Muscle layer of colon (tissue), 2 donors: ENCODE data around the gene TOPAZ1.

Experiments
- H3K27ac ChIP-seq: one replicate; pipeline ENCODE4 v1.7.0; 2013; ENCODE audit warnings: low read depth, mild to moderate bottlenecking, low read length, moderate library complexity
- H3K27me3 ChIP-seq, 2 donors: one replicate each; pipeline ENCODE4 v1.7.0; 2013; ENCODE audit warnings: low read length in 2 of 2, mild to moderate bottlenecking in 2 of 2; ENCODE audit not compliant: insufficient read depth in 2 of 2, control insufficient read depth in 1 of 2
- H3K36me3 ChIP-seq: one replicate; pipeline ENCODE4 v1.7.0; 2013; ENCODE audit warnings: mild to moderate bottlenecking, low read length; ENCODE audit not compliant: insufficient read depth
- H3K4me1 ChIP-seq: one replicate; pipeline ENCODE4 v1.7.0; 2013; ENCODE audit warnings: mild to moderate bottlenecking, low read length; ENCODE audit not compliant: insufficient read depth
- H3K4me3 ChIP-seq, 2 donors: one replicate each; pipeline ENCODE4 v1.7.0; 2013; ENCODE audit warnings: low read length in 2 of 2, low read depth in 1 of 2, mild to moderate bottlenecking in 1 of 2, moderate library complexity in 1 of 2
- H3K9ac ChIP-seq: one replicate; pipeline ENCODE4 v1.7.0; 2013; ENCODE audit warnings: low read length
- H3K9me3 ChIP-seq: one replicate; pipeline ENCODE4 v1.7.0; 2013; ENCODE audit warnings: mild to moderate bottlenecking, low read length
- donor health status: abdominal sarcoma.
- donor health status: Adenocarcinoma of cecum.

The TOPAZ1 gene

GRCh38 chr3:44297255-44297654, 55.6 kb downstream of the TOPAZ1 start:
- H3K9me3 ChIP-seq = no peaks in the 10 kb centered on the region
- no peaks in the 10 kb centered on the region for H3K36me3 ChIP-seq
- no peaks in the 10 kb centered on the region for H3K4me1 ChIP-seq
- no peak overlapping the region for H3K27ac ChIP-seq
- H3K4me3 ChIP-seq = no peak overlapping the region
- H3K9ac ChIP-seq = no peak overlapping the region
- H3K27me3 ChIP-seq = no peaks in the 10 kb centered on the region

- Histone ChIP-seq H3K36me3 (no peaks in the 10 kb centered on the region), H3K9ac (no peak overlapping the region), H3K27me3 (no peaks in the 10 kb centered on the region), H3K27ac (no peak overlapping the region), H3K4me1 (no peaks in the 10 kb centered on the region), H3K9me3 (no peaks in the 10 kb centered on the region), H3K4me3 (no peak overlapping the region)
These were observed 60.1 kb downstream of the TOPAZ1 start for GRCh38 chr3:44301746-44302145.

- Histone ChIP-seq H3K27ac (no peak overlapping the region), H3K27me3 (no peaks in the 10 kb centered on the region), H3K4me1 (no peaks in the 10 kb centered on the region), H3K4me3 (no peak overlapping the region), H3K9ac (no peak overlapping the region), H3K36me3 (no peaks in the 10 kb centered on the region), H3K9me3 (no peaks in the 10 kb centered on the region)
These were observed 67.8 kb downstream of the TOPAZ1 start for GRCh38 chr3:44309500-44309899.

GRCh38 chr3:44318891-44319311, 77.2 kb downstream of the TOPAZ1 start:
- no peaks in the 10 kb centered on the region for H3K36me3 ChIP-seq
- H3K27me3 ChIP-seq = no peaks in the 10 kb centered on the region
- H3K9me3 ChIP-seq = no peaks in the 10 kb centered on the region
- H3K4me3 ChIP-seq = no peak overlapping the region
- no peak overlapping the region for H3K9ac ChIP-seq
- H3K27ac ChIP-seq = no peak overlapping the region
- H3K4me1 ChIP-seq = no peaks in the 10 kb centered on the region

GRCh38 chr3:44321335-44321734, 79.6 kb downstream of the TOPAZ1 start:
- no peak overlapping the region for H3K27ac ChIP-seq
- H3K36me3 ChIP-seq = no peaks in the 10 kb centered on the region
- no peak overlapping the region for H3K9ac ChIP-seq
- H3K4me3 ChIP-seq = no peak overlapping the region
- H3K4me1 ChIP-seq = no peaks in the 10 kb centered on the region
- no peaks in the 10 kb centered on the region for H3K27me3 ChIP-seq
- no peaks in the 10 kb centered on the region for H3K9me3 ChIP-seq

- Histone ChIP-seq H3K9ac (no peak overlapping the region), H3K27ac (no peak overlapping the region), H3K27me3 (no peaks in the 10 kb centered on the region), H3K4me3 (no peak overlapping the region), H3K9me3 (no peaks in the 10 kb centered on the region), H3K4me1 (no peaks in the 10 kb centered on the region), H3K36me3 (no peaks in the 10 kb centered on the region)
These were observed 81.8 kb downstream of the TOPAZ1 start for GRCh38 chr3:44323341-44323955.

GRCh38 chr3:44324584-44324983, 82.9 kb downstream of the TOPAZ1 start:
- Histone ChIP-seq H3K9me3 (no peaks in the 10 kb centered on the region), H3K27me3 (no peaks in the 10 kb centered on the region), H3K27ac (no peak overlapping the region), H3K4me1 (no peaks in the 10 kb centered on the region), H3K4me3 (no peak overlapping the region), H3K36me3 (no peaks in the 10 kb centered on the region), H3K9ac (no peak overlapping the region)

- Histone ChIP-seq H3K27me3 (no peaks in the 10 kb centered on the region), H3K27ac (no peak overlapping the region), H3K4me3 (no peak overlapping the region), H3K36me3 (no peaks in the 10 kb centered on the region), H3K4me1 (no peaks in the 10 kb centered on the region), H3K9me3 (no peaks in the 10 kb centered on the region), H3K9ac (no peak overlapping the region)
These were observed 84.3 kb downstream of the TOPAZ1 start for GRCh38 chr3:44326019-44326418.

- Histone ChIP-seq H3K27ac (no peak overlapping the region), H3K27me3 (no peaks in the 10 kb centered on the region), H3K4me1 (no peaks in the 10 kb centered on the region), H3K4me3 (no peak overlapping the region), H3K9me3 (no peaks in the 10 kb centered on the region), H3K9ac (no peak overlapping the region), H3K36me3 (no peaks in the 10 kb centered on the region)
These were observed 84.8 kb downstream of the TOPAZ1 start for GRCh38 chr3:44326515-44326914.

GRCh38 chr3:44329946-44330345, 88.3 kb downstream of the TOPAZ1 start:
- H3K9ac ChIP-seq = no peak overlapping the region
- no peak overlapping the region for H3K4me3 ChIP-seq
- H3K27me3 ChIP-seq = no peaks in the 10 kb centered on the region
- H3K27ac ChIP-seq = no peak overlapping the region
- H3K36me3 ChIP-seq = no peaks in the 10 kb centered on the region
- no peaks in the 10 kb centered on the region for H3K4me1 ChIP-seq
- no peaks in the 10 kb centered on the region for H3K9me3 ChIP-seq

- no peaks in the 10 kb centered on the region for H3K4me1 ChIP-seq
These were observed 88.8 kb downstream of the TOPAZ1 start for GRCh38 chr3:44330444-44330843.

GRCh38 chr3:44334326-44334725, 92.6 kb downstream of the TOPAZ1 start:
- Histone ChIP-seq H3K36me3 (no peaks in the 10 kb centered on the region), H3K27me3 (no peaks in the 10 kb centered on the region), H3K4me1 (peaks cover 7% of the 10 kb centered on the region), H3K9me3 (no peaks in the 10 kb centered on the region), H3K4me3 (no peak overlapping the region), H3K9ac (no peak overlapping the region), H3K27ac (no peak overlapping the region)

More at GRCh38 chr3:44330444-44330843, 88.8 kb downstream of the TOPAZ1 start:
- no peaks in the 10 kb centered on the region for H3K36me3 ChIP-seq
- no peak overlapping the region for H3K27ac ChIP-seq
- H3K9me3 ChIP-seq = no peaks in the 10 kb centered on the region
- H3K9ac ChIP-seq = no peak overlapping the region
- H3K4me3 ChIP-seq = no peak overlapping the region
- H3K27me3 ChIP-seq = no peaks in the 10 kb centered on the region
